ENCODE measurements around the gene KLRC1. TPM values are rescaled to one million over a fixed set of nuclear protein-coding genes. Genes with fewer than 3 reads are reported as not detected.
"Not testable (repeated sequence)": the region's sequence is repeated elsewhere in the genome, so short reads cannot be mapped to it uniquely, and the experiment has no call there.

Gene KLRC1
- polyA plus RNA-seq, 3 donors from 2014 or later = 200 to 440 (median 285) TPM

GRCh38 chr12:10405294-10405693 is 47.9 kb downstream of the KLRC1 start:
- Mint-ChIP-seq H3K36me3 (peaks cover 41 to 72% (median 58%) of the 10 kb centered on the region in 3 donors), H3K27me3 (ENCODE audit: low read depth in 3 of 3) (peaks cover 0 to 2% (median 1%) of the 10 kb centered on the region in 3 donors), H3K27ac (peak overlapping the region in 5 of 6 donors; percentile 73 to 87 (median 80)), H3K4me1 (peaks cover 57 to 97% of the 10 kb centered on the region in 2 donors), H3K9me3 (no peaks in the 10 kb centered on the region), H3K4me3 (peak overlapping the region; percentile 46 to 92 (median 77))
- DNase-seq = no peak

GRCh38 chr12:10404798-10405197 is 48.4 kb downstream of the KLRC1 start:
- peaks cover 44 to 76% (median 61%) of the 10 kb centered on the region in 3 donors for H3K36me3 Mint-ChIP-seq
- no peak for DNase-seq
- H3K27me3 Mint-ChIP-seq (ENCODE audit: low read depth in 3 of 3) = peaks cover 0 to 2% (median 2%) of the 10 kb centered on the region in 3 donors
- no peaks in the 10 kb centered on the region for H3K9me3 Mint-ChIP-seq
- H3K4me3 Mint-ChIP-seq = peak overlapping the region; percentile 46 to 92 (median 77)
- H3K27ac Mint-ChIP-seq = peak overlapping the region; percentile 2 to 87 (median 80)
- H3K4me1 Mint-ChIP-seq = peaks cover 62 to 98% of the 10 kb centered on the region in 2 donors

GRCh38 chr12:10400829-10401228 is 52.3 kb downstream of the KLRC1 start:
- DNase-seq = no peak
- peak overlapping the region; percentile 5 to 91 (median 82) for H3K27ac Mint-ChIP-seq
- H3K4me3 Mint-ChIP-seq = peak overlapping the region; percentile 61 to 85 (median 72)
- no peaks in the 10 kb centered on the region for H3K9me3 Mint-ChIP-seq
- peaks cover 3 to 10% (median 7%) of the 10 kb centered on the region in 3 donors for H3K27me3 Mint-ChIP-seq (ENCODE audit: low read depth in 3 of 3)
- H3K36me3 Mint-ChIP-seq = peaks cover 34 to 58% (median 36%) of the 10 kb centered on the region in 3 donors
- H3K4me1 Mint-ChIP-seq = peaks cover 70 to 100% of the 10 kb centered on the region in 2 donors

GRCh38 chr12:10398168-10398567 is 55.0 kb downstream of the KLRC1 start:
- peak overlapping the region; percentile 79 to 93 (median 88) for H3K27ac Mint-ChIP-seq
- no peak for DNase-seq
- H3K4me1 Mint-ChIP-seq = peaks cover 80 to 100% of the 10 kb centered on the region in 2 donors
- H3K4me3 Mint-ChIP-seq = peak overlapping the region; percentile 60 to 82 (median 67)
- H3K36me3 Mint-ChIP-seq = peaks cover 17 to 35% (median 20%) of the 10 kb centered on the region in 3 donors
- H3K27me3 Mint-ChIP-seq (ENCODE audit: low read depth in 3 of 3) = peaks cover 4 to 14% (median 7%) of the 10 kb centered on the region in 3 donors
- H3K9me3 Mint-ChIP-seq = no peaks in the 10 kb centered on the region

GRCh38 chr12:10397296-10397695 is 55.9 kb downstream of the KLRC1 start:
- Mint-ChIP-seq H3K27me3 (ENCODE audit: low read depth in 3 of 3) (peaks cover 4 to 16% (median 7%) of the 10 kb centered on the region in 3 donors), H3K4me3 (peak overlapping the region; percentile 60 to 82 (median 67)), H3K36me3 (peaks cover 14 to 32% (median 17%) of the 10 kb centered on the region in 3 donors), H3K4me1 (peaks cover 85 to 100% of the 10 kb centered on the region in 2 donors), H3K27ac (peak overlapping the region; percentile 79 to 93 (median 88)), H3K9me3 (no peaks in the 10 kb centered on the region)
- peak; percentile 84 to 86 (median 86) for DNase-seq

GRCh38 chr12:10396176-10396575 is 57.0 kb downstream of the KLRC1 start:
- Mint-ChIP-seq H3K36me3 (peaks cover 12 to 22% (median 13%) of the 10 kb centered on the region in 3 donors), H3K27me3 (ENCODE audit: low read depth in 3 of 3) (peaks cover 4 to 18% (median 7%) of the 10 kb centered on the region in 3 donors), H3K4me1 (peaks cover 83 to 100% of the 10 kb centered on the region in 2 donors), H3K27ac (peak overlapping the region; percentile 89 to 99 (median 96)), H3K4me3 (peak overlapping the region; percentile 6 to 82 (median 12))
- H3K9me3 Mint-ChIP-seq, DNase-seq: not testable (repeated sequence)

Other genes starting within 250 kb of the KLRC1 start
- 10 to 100 TPM; 50.8 to 69.3 (median 53.9) TPM for gene GABARAPL1, start 240.5 kb downstream of the KLRC1 start, polyA plus RNA-seq
- 1,000 to 10,000 TPM; 1,034 to 1,330 (median 1,098) TPM for gene KLRD1, start 145.5 kb downstream of the KLRC1 start, polyA plus RNA-seq
- 100 to 1,000 TPM; 623 to 949 (median 731) TPM for gene KLRK1, start 63.3 kb downstream of the KLRC1 start, polyA plus RNA-seq
- gene KLRC4, start 43.6 kb downstream of the KLRC1 start, polyA plus RNA-seq = 10 to 100 TPM; 14.3 to 28.5 (median 15.0) TPM
- 10 to 100 TPM; 27.6 to 59.0 (median 28.4) TPM for gene KLRC3, start 32.8 kb downstream of the KLRC1 start, polyA plus RNA-seq
- 100 to 1,000 TPM in 1 of 3 donors, 10 to 100 TPM in 2; 34.5 to 112 (median 38.2) TPM for gene KLRC2, start 17.4 kb downstream of the KLRC1 start, polyA plus RNA-seq
- under 1 TPM; 0.24 to 0.30 (median 0.29) TPM for gene EIF2S3B, start 52.5 kb upstream of the KLRC1 start, polyA plus RNA-seq
- 10 to 100 TPM; 54.7 to 72.5 (median 58.7) TPM for gene MAGOHB, start 160.2 kb upstream of the KLRC1 start, polyA plus RNA-seq
- 1 to 10 TPM; 1.4 to 2.8 (median 1.8) TPM for gene STYK1, start 220.7 kb upstream of the KLRC1 start, polyA plus RNA-seq

Measured in immature natural killer cell (primary cell).